ENCODE measurements around the gene MRPS6. TPM values are rescaled to one million over a fixed set of nuclear protein-coding genes. Genes with fewer than 3 reads are reported as not detected.

The MRPS6 gene
- total and polyA plus RNA-seq, 7 donors = 38.8 to 191 (median 80.0) TPM

DNA sequence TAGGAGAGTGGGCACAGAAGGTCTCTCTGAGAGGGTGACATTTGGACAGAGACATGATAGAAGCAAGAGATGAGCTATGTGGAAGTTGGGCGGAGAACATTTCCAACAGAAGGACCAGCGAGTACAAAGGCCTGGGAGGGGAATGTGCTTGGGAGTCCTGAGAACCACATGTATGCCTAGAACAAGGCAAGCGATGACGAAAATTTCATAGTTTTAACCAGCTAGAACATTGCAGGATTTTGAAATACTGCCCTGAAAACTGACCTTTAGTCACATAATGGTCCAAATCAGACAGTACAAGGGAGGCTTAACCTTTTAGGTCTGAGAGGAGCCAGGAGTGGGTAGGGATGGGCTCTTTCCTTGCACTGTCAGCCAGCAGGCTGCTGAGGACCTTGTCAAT lies 68.0 kb downstream of the MRPS6 start:
- WGBS, 3 donors = 94 to 100% (median 96%) methylated on average over 4 of the region's 4 CpGs
- ATAC-seq = no peak
- H3K4me3 ChIP-seq = no peak overlapping the region

DNA sequence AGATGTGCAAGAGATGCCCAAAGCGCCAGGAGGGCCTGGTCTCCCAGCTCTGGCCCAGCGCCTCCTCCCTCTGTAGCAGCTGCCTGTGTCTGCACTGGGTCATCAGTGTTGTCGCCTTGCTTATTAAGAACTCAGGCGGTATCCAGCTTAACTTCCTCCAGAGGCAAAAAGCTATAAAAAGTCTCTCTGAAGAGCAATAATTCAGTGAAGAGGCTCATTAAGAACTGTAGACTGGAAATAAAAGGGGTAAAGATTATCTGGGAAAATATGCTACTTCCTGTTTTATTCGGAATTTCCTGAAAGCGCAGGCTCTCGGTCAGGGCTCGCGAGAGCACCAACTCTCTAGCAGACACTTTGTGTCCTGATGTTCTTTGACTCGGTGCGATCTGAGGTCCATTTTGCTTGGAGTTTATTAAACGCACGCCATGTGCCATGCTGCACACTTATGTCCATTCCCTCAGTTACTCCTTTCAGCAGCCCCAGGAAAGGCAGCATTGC lies 70.4 kb downstream of the MRPS6 start:
- no peaks in the 10 kb centered on the region for H3K27me3 ChIP-seq (ENCODE audit: insufficient read depth in 3 of 3, low read length in 2 of 3)
- TF ChIP-seq, protein P1, sequence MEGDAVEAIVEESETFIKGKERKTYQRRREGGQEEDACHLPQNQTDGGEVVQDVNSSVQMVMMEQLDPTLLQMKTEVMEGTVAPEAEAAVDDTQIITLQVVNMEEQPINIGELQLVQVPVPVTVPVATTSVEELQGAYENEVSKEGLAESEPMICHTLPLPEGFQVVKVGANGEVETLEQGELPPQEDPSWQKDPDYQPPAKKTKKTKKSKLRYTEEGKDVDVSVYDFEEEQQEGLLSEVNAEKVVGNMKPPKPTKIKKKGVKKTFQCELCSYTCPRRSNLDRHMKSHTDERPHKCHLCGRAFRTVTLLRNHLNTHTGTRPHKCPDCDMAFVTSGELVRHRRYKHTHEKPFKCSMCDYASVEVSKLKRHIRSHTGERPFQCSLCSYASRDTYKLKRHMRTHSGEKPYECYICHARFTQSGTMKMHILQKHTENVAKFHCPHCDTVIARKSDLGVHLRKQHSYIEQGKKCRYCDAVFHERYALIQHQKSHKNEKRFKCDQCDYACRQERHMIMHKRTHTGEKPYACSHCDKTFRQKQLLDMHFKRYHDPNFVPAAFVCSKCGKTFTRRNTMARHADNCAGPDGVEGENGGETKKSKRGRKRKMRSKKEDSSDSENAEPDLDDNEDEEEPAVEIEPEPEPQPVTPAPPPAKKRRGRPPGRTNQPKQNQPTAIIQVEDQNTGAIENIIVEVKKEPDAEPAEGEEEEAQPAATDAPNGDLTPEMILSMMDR (IDR thresholded peaks at IDR 0.05) = no peak
- no peaks in the 10 kb centered on the region for H3K9me3 ChIP-seq
- intact Hi-C loops (cut with DNase I) = loop anchor here in 1 of 2 donors (5.0 kb wide), 1 partner anchor 39 kb away; no protein-coding TSS in a partner anchor
- no peak overlapping the region for H3K27ac ChIP-seq
- 80 to 86% (median 84%) methylated on average over 13 of the region's 13 CpGs for WGBS, 3 donors
- ATAC-seq (no peak), DNase-seq (no peak)
- H3K36me3 ChIP-seq (ENCODE audit: insufficient read depth in 1 of 2, low read depth in 1 of 2) = peaks cover 0 to 16% of the 10 kb centered on the region in 2 donors
- H3K4me1 ChIP-seq = peaks cover 5% of the 10 kb centered on the region
- H3K4me3 ChIP-seq = no peak overlapping the region

More for the DNA sequence above, 68.0 kb downstream of the MRPS6 start:
- Histone ChIP-seq H3K9me3 (no peaks in the 10 kb centered on the region), H3K27me3 (ENCODE audit: insufficient read depth in 3 of 3, low read length in 2 of 3) (no peaks in the 10 kb centered on the region), H3K36me3 (ENCODE audit: insufficient read depth in 1 of 2, low read depth in 1 of 2) (peaks cover 0 to 16% of the 10 kb centered on the region in 2 donors), H3K4me1 (peaks cover 5% of the 10 kb centered on the region), H3K27ac (no peak overlapping the region)
- DNase-seq = no peak
- intact Hi-C loops (cut with DNase I) = loop anchor here in 1 of 2 donors (5.0 kb wide), 1 partner anchor 41 kb away; no protein-coding TSS in a partner anchor
- TF ChIP-seq, protein P1 (IDR thresholded peaks at IDR 0.05) = no peak

- DNase-seq = no peak
- ATAC-seq = peak in 1 of 4 donors; percentile 21
Measured at GRCh38 chr21:34144224-34144623, 70.8 kb downstream of the MRPS6 start.

DNA sequence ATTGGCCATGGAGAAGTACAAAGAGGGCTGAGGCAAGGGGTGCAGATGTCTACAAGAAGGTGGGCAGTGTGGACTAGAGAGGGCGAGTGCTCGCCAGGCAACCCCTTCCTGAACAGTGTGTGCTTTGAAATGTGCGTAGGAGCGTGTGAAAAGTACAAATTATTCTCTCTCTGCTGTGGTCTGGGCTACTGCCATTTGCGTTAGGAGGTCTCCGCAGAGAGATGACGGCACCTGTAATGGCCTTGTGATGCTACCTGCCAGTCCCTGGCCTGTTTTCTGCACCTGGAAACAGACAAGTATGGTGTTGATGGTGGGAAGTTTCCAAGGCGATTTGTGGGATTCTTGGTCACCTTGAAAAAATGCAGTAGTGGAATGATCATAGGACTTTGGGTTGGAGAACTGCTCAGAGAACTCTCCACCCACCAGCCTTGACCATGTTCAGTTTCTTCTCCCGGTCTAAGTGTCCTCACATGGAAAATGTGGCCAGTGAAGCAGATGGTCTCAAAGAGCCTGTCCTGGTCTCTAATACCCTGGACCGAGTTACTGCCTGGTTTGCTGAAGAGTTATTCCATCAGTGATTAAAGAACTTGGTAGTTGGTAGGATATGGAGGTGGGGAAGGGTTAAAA lies 74.5 kb downstream of the MRPS6 start:
- no peak for DNase-seq
- TF ChIP-seq, protein P1 (IDR thresholded peaks at IDR 0.05) = no peak
- no peak for ATAC-seq
- no peak overlapping the region for H3K27ac ChIP-seq
- H3K4me3 ChIP-seq = no peak overlapping the region
- no peaks in the 10 kb centered on the region for H3K27me3 ChIP-seq (ENCODE audit: insufficient read depth in 3 of 3, low read length in 2 of 3)
- H3K36me3 ChIP-seq (ENCODE audit: insufficient read depth in 1 of 2, low read depth in 1 of 2) = peaks cover 0 to 7% of the 10 kb centered on the region in 2 donors
- 88 to 96% (median 94%) methylated on average over 10 of the region's 10 CpGs for WGBS, 3 donors
- intact Hi-C loops (cut with DNase I) = no loop called here
- H3K9me3 ChIP-seq = no peaks in the 10 kb centered on the region
- no peaks in the 10 kb centered on the region for H3K4me1 ChIP-seq

More at GRCh38 chr21:34144224-34144623, 70.8 kb downstream of the MRPS6 start:
- H3K4me3 ChIP-seq = no peak overlapping the region
- no peaks in the 10 kb centered on the region for H3K9me3 ChIP-seq
- TF ChIP-seq, protein P1 (IDR thresholded peaks at IDR 0.05) = no peak
- H3K4me1 ChIP-seq = peaks cover 5% of the 10 kb centered on the region
- intact Hi-C loops (cut with DNase I) = loop anchor here in 1 of 2 donors (5.0 kb wide), 1 partner anchor 38 kb away; no protein-coding TSS in a partner anchor
- WGBS, 3 donors = 90 to 92% (median 91%) methylated on average over 6 of the region's 6 CpGs
- no peak overlapping the region for H3K27ac ChIP-seq
- no peaks in the 10 kb centered on the region for H3K27me3 ChIP-seq (ENCODE audit: insufficient read depth in 3 of 3, low read length in 2 of 3)
- H3K36me3 ChIP-seq (ENCODE audit: insufficient read depth in 1 of 2, low read depth in 1 of 2) = peaks cover 0 to 16% of the 10 kb centered on the region in 2 donors
